C4-2B (cell line): Measurements from ENCODE around the gene NPR2.

ENCODE experiments used
- H3K27ac ChIP-seq: fragments of 450-650 bp; 2 replicates; pipeline ENCODE4 v1.5.1; 2017
- CTCF ChIP-seq: fragments of 450-650 bp; conservative IDR thresholded peaks from 2 replicates; pipeline ENCODE4 v1.5.1; 2017; ENCODE audit warnings: mild to moderate bottlenecking
- ZFX ChIP-seq: fragments of 450-650 bp; IDR thresholded peaks from 2 replicates; pipeline ENCODE4 v1.6.1; 2017

The NPR2 gene

GRCh38 chr9:35801328-35802128 is 10.1 kb downstream of the NPR2 start:
- H3K27ac ChIP-seq = no peak overlapping the region

GRCh38 chr9:35806101-35806500 is 14.7 kb downstream of the NPR2 start:
- H3K27ac ChIP-seq = no peak overlapping the region
- TF ChIP-seq ZFX (no peak), CTCF (no peak)

More at GRCh38 chr9:35801328-35802128, 10.1 kb downstream of the NPR2 start:
- no peak for TF ChIP-seq ZFX
- no peak for TF ChIP-seq CTCF

GRCh38 chr9:35808433-35808832 is 17.0 kb downstream of the NPR2 start:
- no peak for TF ChIP-seq ZFX
- TF ChIP-seq CTCF = no peak
- no peak overlapping the region for H3K27ac ChIP-seq

GRCh38 chr9:35810122-35810521 is 18.7 kb downstream of the NPR2 start:
- TF ChIP-seq ZFX = no peak
- no peak for TF ChIP-seq CTCF
- no peak overlapping the region for H3K27ac ChIP-seq

GRCh38 chr9:35811381-35812024 is 20.1 kb downstream of the NPR2 start:
- TF ChIP-seq ZFX (no peak), CTCF (no peak)
- peak overlapping the region; percentile 10 for H3K27ac ChIP-seq

GRCh38 chr9:35812025-35812602 is 20.7 kb downstream of the NPR2 start, which contains the start of gene SPAG8:
SPAG8 (minus strand) TSS chr9:35812262; CDS start chr9:35812147, 115 bp downstream.
- H3K27ac ChIP-seq = peak within 1 kb of the TSS; percentile 10
- no peak for TF ChIP-seq CTCF
